CD4-positive, alpha-beta T cell (primary cell): ENCODE data around the gene IGLL5. TPM values are rescaled to one million over a fixed set of nuclear protein-coding genes. Genes with fewer than 3 reads are reported as not detected.

Experiments used
- ATAC-seq: fragments of 200-7000 bp; cut with Tn5 transposase; one replicate; pipeline ENCODE4 v1.10.0; 2022; ENCODE audit warnings: mild to moderate bottlenecking; ENCODE audit not compliant: poor library complexity
- CTCF ChIA-PET: fragments of 350-600 bp; sonication (Branson Sonifier 250); formaldehyde crosslinking; loops from one replicate; lab custom pipeline; 2021; ENCODE audit warnings: antibody characterized with exemption, inconsistent platforms; lab: Charles Lee
- POLR2A ChIA-PET: fragments of 350-600 bp; sonication (Branson Sonifier 250); formaldehyde crosslinking; loops from one replicate; lab custom pipeline; 2021; ENCODE audit warnings: antibody characterized with exemption, inconsistent platforms; lab: Charles Lee
- DNase-seq, 14 experiments: peaks; one replicate each; pipeline ENCODE4 v3.0.0-alpha.2; 2013 to 2020; ENCODE audit warnings: mixed read lengths in 2 of 14
- H3K27ac ChIP-seq, 2 donors: one replicate each; pipeline versions ENCODE4 v1.5.1 to v1.7.0; 2013; ENCODE audit warnings: low read length in 2 of 2, low read depth in 1 of 2, mild to moderate bottlenecking in 1 of 2
- H3K27me3 ChIP-seq, 2 experiments: 1 replicate in 1 of 2; 2 replicates in 1 of 2; pipeline versions ENCODE4 v1.6.1 to v1.7.0; 2013; ENCODE audit warnings: low read length in 2 of 2, control low read depth in 1 of 2, mild to moderate bottlenecking in 1 of 2, moderate library complexity in 1 of 2; ENCODE audit not compliant: insufficient read depth in 2 of 2, control insufficient read depth in 1 of 2
- H3K36me3 ChIP-seq: one replicate; pipeline ENCODE4 v1.6.1; 2013; ENCODE audit warnings: low read length, control low read depth; ENCODE audit not compliant: insufficient read depth
- H3K4me1 ChIP-seq: one replicate; pipeline ENCODE4 v1.6.1; 2013; ENCODE audit warnings: low read length, control low read depth; ENCODE audit not compliant: insufficient read depth
- H3K4me3 ChIP-seq: one replicate; pipeline ENCODE4 v1.5.1; 2013; ENCODE audit warnings: mild to moderate bottlenecking, low read length, moderate library complexity
- H3K9me3 ChIP-seq, 2 experiments: 1 replicate in 1 of 2; 2 replicates in 1 of 2; pipeline versions ENCODE4 v1.6.1 to v1.7.0; 2013; ENCODE audit warnings: low read length in 2 of 2, mild to moderate bottlenecking in 2 of 2, control low read depth in 1 of 2, moderate library complexity in 1 of 2; ENCODE audit not compliant: control insufficient read depth in 1 of 2, insufficient read depth in 1 of 2
- H3K27ac Mint-ChIP-seq: one replicate; pipeline ENCODE4 v1.8.0; 2020; ENCODE audit warnings: mixed read lengths
- H3K27me3 Mint-ChIP-seq: one replicate; pipeline ENCODE4 v1.8.0; 2021; ENCODE audit warnings: mixed read lengths
- H3K36me3 Mint-ChIP-seq: one replicate; pipeline ENCODE4 v1.8.0; 2021; ENCODE audit warnings: low read depth, mixed read lengths
- H3K4me1 Mint-ChIP-seq: one replicate; pipeline ENCODE4 v1.8.0; 2021; ENCODE audit warnings: low read depth, mixed read lengths
- H3K4me3 Mint-ChIP-seq: one replicate; pipeline ENCODE4 v1.8.0; 2020; ENCODE audit warnings: mild to moderate bottlenecking, mixed read lengths
- H3K9me3 Mint-ChIP-seq: one replicate; pipeline ENCODE4 v1.8.0; 2020; ENCODE audit warnings: mixed read lengths
- CTCF ChIP-seq: fragments of 200-600 bp; IDR thresholded peaks from one replicate; pipeline ENCODE4 v1.8.0; 2022; ENCODE audit warnings: antibody characterized with exemption, mild to moderate bottlenecking
- intact Hi-C, 2 experiments: fragments of 100-400 bp; cut with DNase I in 1 of 2; cut with micrococcal nuclease in 1 of 2; formaldehyde crosslinking; loops; one replicate each; pipeline versions ENCODE4 v1.15.1 to v1.9.0; 2023 to 2025; cut with DNase I, micrococcal nuclease
- total RNA-seq, 174 experiments: library from RNA in 2 of 174; stranded (reverse) in 2 of 174; gene quantifications; one replicate each; pipeline ENCODE4 v1.2.3 and lab custom pipeline; 2021 to 2026

IGLL5 gene
- total RNA-seq, 2 experiments from 2014 or later = not detected

GRCh38 chr22:22930571-22931556 lies 43.2 kb downstream of the IGLL5 start:
- no peaks in the 10 kb centered on the region for H3K9me3 ChIP-seq
- H3K36me3 Mint-ChIP-seq = no peaks in the 10 kb centered on the region
- ATAC-seq (no peak), DNase-seq (no peak)
- intact Hi-C loops = no loop called here
- ChIA-PET CTCF (no interaction called here), POLR2A (no interaction called here)
- H3K36me3 ChIP-seq = no peaks in the 10 kb centered on the region
- H3K4me1 ChIP-seq = peaks cover 41% of the 10 kb centered on the region
- TF ChIP-seq CTCF = no peak
- no peak overlapping the region for H3K27ac ChIP-seq
- no peak overlapping the region for H3K4me3 Mint-ChIP-seq
- peaks cover 10% of the 10 kb centered on the region for H3K4me1 Mint-ChIP-seq
- no peaks in the 10 kb centered on the region for H3K27me3 ChIP-seq
- no peak overlapping the region for H3K4me3 ChIP-seq
- H3K27me3 Mint-ChIP-seq = no peaks in the 10 kb centered on the region
- no peak overlapping the region for H3K27ac Mint-ChIP-seq
- H3K9me3 Mint-ChIP-seq = no peaks in the 10 kb centered on the region

GRCh38 chr22:22931557-22932270 lies 44.1 kb downstream of the IGLL5 start:
- peaks cover 10% of the 10 kb centered on the region for H3K4me1 Mint-ChIP-seq

GRCh38 chr22:22932512-22932941 lies 44.9 kb downstream of the IGLL5 start:
- CTCF ChIA-PET = no interaction called here
- Histone ChIP-seq H3K9me3 (no peaks in the 10 kb centered on the region), H3K4me3 (no peak overlapping the region), H3K36me3 (no peaks in the 10 kb centered on the region), H3K27me3 (no peaks in the 10 kb centered on the region), H3K27ac (no peak overlapping the region), H3K4me1 (peaks cover 29% of the 10 kb centered on the region)
- Mint-ChIP-seq H3K4me3 (no peak overlapping the region), H3K9me3 (no peaks in the 10 kb centered on the region), H3K36me3 (no peaks in the 10 kb centered on the region), H3K27ac (no peak overlapping the region), H3K27me3 (no peaks in the 10 kb centered on the region), H3K4me1 (peaks cover 10% of the 10 kb centered on the region)
- POLR2A ChIA-PET = no interaction called here
- no peak for TF ChIP-seq CTCF
- ATAC-seq = no peak
- intact Hi-C loops = no loop called here
- no peak for DNase-seq

More at GRCh38 chr22:22931557-22932270, 44.1 kb downstream of the IGLL5 start:
- no peak for TF ChIP-seq CTCF
- Histone ChIP-seq H3K27ac (no peak overlapping the region), H3K4me3 (no peak overlapping the region), H3K9me3 (no peaks in the 10 kb centered on the region), H3K4me1 (peaks cover 36% of the 10 kb centered on the region), H3K27me3 (no peaks in the 10 kb centered on the region), H3K36me3 (no peaks in the 10 kb centered on the region)
- no peak for DNase-seq
- H3K27ac Mint-ChIP-seq = no peak overlapping the region
- no peaks in the 10 kb centered on the region for H3K9me3 Mint-ChIP-seq
- H3K27me3 Mint-ChIP-seq = no peaks in the 10 kb centered on the region
- ChIA-PET CTCF (no interaction called here), POLR2A (no interaction called here)
- no peaks in the 10 kb centered on the region for H3K36me3 Mint-ChIP-seq
- no peak overlapping the region for H3K4me3 Mint-ChIP-seq
- intact Hi-C loops = no loop called here
- ATAC-seq = no peak
